Adrenal gland (tissue), 12 donors: ENCODE data around the gene REST. TPM values are rescaled to one million over a fixed set of nuclear protein-coding genes. Genes with fewer than 3 reads are reported as not detected.

Source experiments
- DNase-seq, 7 donors: peaks; one replicate each; pipeline ENCODE4 v3.0.0-alpha.2; 2019 to 2020
- H3K27ac ChIP-seq, 5 donors: fragments of 200-600 bp; sonication (generic) in 4 of 5; 1 replicate in 3 of 5; 2 replicates in 2 of 5; pipeline versions ENCODE4 v1.5.1 to v1.8.0; 2016 to 2020; ENCODE audit warnings: mild to moderate bottlenecking in 1 of 5
- H3K27me3 ChIP-seq: fragments of 200-600 bp; 2 replicates; pipeline ENCODE4 v1.8.0; 2021
- H3K36me3 ChIP-seq, 2 donors: fragments of 200-600 bp; replicated peaks in 1 of 2; 1 replicate in 1 of 2; 2 replicates in 1 of 2; pipeline versions ENCODE4 v1.5.1 to v1.8.0; 2018 to 2022
- H3K4me1 ChIP-seq, 2 donors: fragments of 200-600 bp; replicated peaks in 1 of 2; 1 replicate in 1 of 2; 2 replicates in 1 of 2; pipeline versions ENCODE4 v1.5.1 to v1.8.0; 2018 to 2021
- H3K4me3 ChIP-seq, 4 donors: fragments of 200-600 bp; sonication (generic) in 3 of 4; one replicate each; pipeline ENCODE4 v1.5.1; 2016 to 2018
- H3K9me3 ChIP-seq, 3 donors: fragments of 200-600 bp; sonication (generic) in 1 of 3; replicated peaks in 1 of 3; 1 replicate in 2 of 3; 2 replicates in 1 of 3; pipeline versions ENCODE4 v1.5.1 to v1.8.0; 2016 to 2021
- CTCF ChIP-seq, 6 experiments: fragments of 450-650 bp in 4 of 6; fragments of 200-600 bp in 2 of 6; sonication (generic) in 1 of 6; IDR thresholded peaks; 1 replicate in 5 of 6; 2 replicates in 1 of 6; pipeline versions ENCODE4 v1.5.1 to v1.8.0; 2016 to 2021; ENCODE audit warnings: antibody characterized with exemption in 6 of 6, mild to moderate bottlenecking in 2 of 6, moderate library complexity in 1 of 6
- POLR2A ChIP-seq, 2 donors: fragments of 450-650 bp; IDR thresholded peaks; one replicate each; pipeline ENCODE4 v1.6.1; 2017; ENCODE audit warnings: antibody characterized with exemption in 2 of 2, mild to moderate bottlenecking in 2 of 2, moderate library complexity in 1 of 2
- WGBS, 4 donors: extraction: QIAGEN DNeasy Blood & Tissue Kit in 2 of 4; methylation state at CpG; one replicate each; pipeline versions ENCODE4 v1.1.5 to v1.1.7; 2013 to 2017; 5-methylcytosine and 5-hydroxymethylcytosine counted together
- intact Hi-C, 2 donors: fragments of 100-400 bp; cut with DNase I; formaldehyde crosslinking; loops; one replicate each; pipeline versions ENCODE4 v1.14.1 to v1.15.0; 2022 to 2023
- polyA plus RNA-seq, 3 donors: library from polyadenylated mRNA; stranded (reverse); fragments of 200-250 nt in 2 of 3; fragments of 350-450 nt in 1 of 3; fragmentation: Illumina TruSeq in 1 of 3; extraction: RNeasy Lipid Tissue Mini Kit (QIAGEN cat#74804) in 1 of 3; gene quantifications; one replicate each; pipeline ENCODE4 v1.2.3, GENCODE V29; 2013 to 2014
- total RNA-seq, 9 donors: library from RNA; depleted of rRNA in 4 of 9; stranded (reverse); fragments of >200 nt in 4 of 9; fragments of 120-200 nt in 1 of 9; fragmentation: NEBNext Ultra II Directional in 1 of 9; extraction: Animal tissue kit (Norgen Biotek cat#: 25700) in 1 of 9; gene quantifications; one replicate each; pipeline versions ENCODE4 v1.1.0 to v1.2.4, GENCODE V29; 2013 to 2023
- donor health status: healthy with polysubstance abuse.
- donor health status: Bipolar disorder and iron deficiency.
- donor health status: DM: yes; HTN: yes; CAD: no.
- donor health status: DM: no; HTN: no; CAD: no.
- donor health status: DM: no; HTN: no; CAD: no.
- donor health status: DM: yes; HTN: yes; CAD: no.

Gene REST
- total and polyA plus RNA-seq, 12 donors: 3.3 to 42.3 (median 23.8) TPM

- H3K4me1 ChIP-seq: peaks cover 6 to 20% of the 10 kb centered on the region in 2 donors
- no peak overlapping the region for H3K27ac ChIP-seq
- H3K36me3 ChIP-seq: peaks cover 0 to 35% of the 10 kb centered on the region in 2 donors
- intact Hi-C loops: no loop called here
- no peaks in the 10 kb centered on the region for H3K27me3 ChIP-seq
- no peak for DNase-seq
- H3K4me3 ChIP-seq: no peak overlapping the region
- no peaks in the 10 kb centered on the region for H3K9me3 ChIP-seq
- no peak for TF ChIP-seq POLR2A (IDR thresholded peaks at IDR 0.05)
- no peak for TF ChIP-seq CTCF (IDR thresholded peaks at IDR 0.05)
- 66 to 80% (median 75%) methylated on average over 1 of the region's 1 CpG for WGBS, 4 donors
These were observed 78.5 kb downstream of the REST start for GRCh38 chr4:56986192-56986591.

GRCh38 chr4:56986952-56987351 lies 79.3 kb downstream of the REST start:
- DNase-seq: no peak
- 77 to 86% (median 81%) methylated on average over 3 of the region's 3 CpGs for WGBS, 4 donors
- peaks cover 0 to 42% of the 10 kb centered on the region in 2 donors for H3K36me3 ChIP-seq
- intact Hi-C loops: no loop called here
- no peaks in the 10 kb centered on the region for H3K9me3 ChIP-seq
- TF ChIP-seq POLR2A (IDR thresholded peaks at IDR 0.05): no peak
- no peak for TF ChIP-seq CTCF (IDR thresholded peaks at IDR 0.05)
- H3K4me1 ChIP-seq: peaks cover 6 to 12% of the 10 kb centered on the region in 2 donors
- H3K27me3 ChIP-seq: no peaks in the 10 kb centered on the region
- no peak overlapping the region for H3K27ac ChIP-seq
- H3K4me3 ChIP-seq: no peak overlapping the region

- Histone ChIP-seq H3K4me3 (no peak overlapping the region), H3K36me3 (peaks cover 0 to 54% of the 10 kb centered on the region in 2 donors), H3K9me3 (no peaks in the 10 kb centered on the region), H3K27ac (no peak overlapping the region), H3K27me3 (no peaks in the 10 kb centered on the region), H3K4me1 (peaks cover 8 to 13% of the 10 kb centered on the region in 2 donors)
- WGBS, 4 donors: 86 to 93% (median 88%) methylated on average over 6 of the region's 6 CpGs
- intact Hi-C loops: no loop called here
- DNase-seq: no peak
- no peak for TF ChIP-seq POLR2A (IDR thresholded peaks at IDR 0.05)
These were observed 82.6 kb downstream of the REST start for GRCh38 chr4:56990109-56990905.

- Histone ChIP-seq H3K27ac (peak overlapping the region in 2 of 5 donors; percentile 14 to 70), H3K27me3 (no peaks in the 10 kb centered on the region), H3K36me3 (peaks cover 0 to 49% of the 10 kb centered on the region in 2 donors), H3K4me3 (no peak overlapping the region), H3K9me3 (no peaks in the 10 kb centered on the region), H3K4me1 (peaks cover 8 to 13% of the 10 kb centered on the region in 2 donors)
- TF ChIP-seq CTCF (IDR thresholded peaks at IDR 0.05): no peak
- TF ChIP-seq POLR2A (IDR thresholded peaks at IDR 0.05): no peak
- intact Hi-C loops: no loop called here
- peak; percentile 32 to 82 (median 59) for DNase-seq
- 54 to 65% (median 62%) methylated on average over 7 of the region's 7 CpGs for WGBS, 4 donors
These were observed 87.8 kb downstream of the REST start for GRCh38 chr4:56995525-56995924.

- Histone ChIP-seq H3K4me3 (no peak overlapping the region), H3K36me3 (peaks cover 0 to 53% of the 10 kb centered on the region in 2 donors), H3K27ac (no peak overlapping the region), H3K9me3 (no peaks in the 10 kb centered on the region), H3K27me3 (no peaks in the 10 kb centered on the region), H3K4me1 (no peaks in the 10 kb centered on the region)
- intact Hi-C loops: no loop called here
- TF ChIP-seq POLR2A (IDR thresholded peaks at IDR 0.05) (no peak), CTCF (IDR thresholded peaks at IDR 0.05) (no peak)
- no peak for DNase-seq
- 96 to 100% (median 98%) methylated on average over 1 of the region's 1 CpG for WGBS, 4 donors
These were observed 92.1 kb downstream of the REST start for GRCh38 chr4:56999751-57000150.
